ENCODE data around the gene ACTN4.
A peak's percentile ranks its signal among the peaks of the same experiment; 100 is the strongest.
"Not testable (repeated sequence)": the region's sequence is repeated elsewhere in the genome, so short reads cannot be mapped to it uniquely, and the experiment has no call there.

ACTN4 gene

DNA sequence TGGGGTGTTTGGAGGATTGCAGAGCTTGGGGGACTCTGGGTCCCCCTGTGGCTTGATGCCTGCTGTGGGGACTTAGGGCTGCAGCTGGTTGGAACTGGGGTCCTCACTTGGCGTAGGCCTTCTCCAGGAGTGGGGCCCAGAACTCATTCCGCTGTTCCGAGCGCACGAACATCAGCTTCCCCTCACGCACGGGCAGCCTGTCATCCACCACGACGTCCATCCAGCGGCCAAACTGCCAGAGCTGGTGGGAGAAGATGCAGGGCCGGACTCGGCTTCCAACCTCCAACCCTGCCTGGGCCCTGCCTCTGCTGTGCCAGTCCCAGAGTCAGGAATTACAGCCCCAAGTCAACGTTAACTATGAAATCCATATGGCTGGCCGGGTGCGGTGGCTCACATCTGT lies 94.2 kb downstream of the ACTN4 start:
- Histone ChIP-seq H3K4me3 (ENCODE audit: low read length in 2 of 2) (no peak overlapping the region), H3K36me3 (ENCODE audit: control insufficient read depth in 2 of 2, insufficient read depth in 2 of 2, low read length in 2 of 2) (no peaks in the 10 kb centered on the region), H3K9me3 (ENCODE audit: control insufficient read depth in 2 of 2, low read length in 2 of 2) (no peaks in the 10 kb centered on the region), H3K27me3 (ENCODE audit: control insufficient read depth in 2 of 2, insufficient read depth in 2 of 2, low read length in 2 of 2) (no peaks in the 10 kb centered on the region), H3K27ac (ENCODE audit: low read depth in 2 of 2, low read length in 2 of 2) (no peak overlapping the region), H3K4me1 (ENCODE audit: control insufficient read depth in 2 of 2, insufficient read depth in 2 of 2, low read length in 2 of 2) (peaks cover 0 to under 1% of the 10 kb centered on the region in 2 donors), H3K9ac (ENCODE audit: low read depth in 1 of 2, low read length in 2 of 2) (no peak overlapping the region)

DNA sequence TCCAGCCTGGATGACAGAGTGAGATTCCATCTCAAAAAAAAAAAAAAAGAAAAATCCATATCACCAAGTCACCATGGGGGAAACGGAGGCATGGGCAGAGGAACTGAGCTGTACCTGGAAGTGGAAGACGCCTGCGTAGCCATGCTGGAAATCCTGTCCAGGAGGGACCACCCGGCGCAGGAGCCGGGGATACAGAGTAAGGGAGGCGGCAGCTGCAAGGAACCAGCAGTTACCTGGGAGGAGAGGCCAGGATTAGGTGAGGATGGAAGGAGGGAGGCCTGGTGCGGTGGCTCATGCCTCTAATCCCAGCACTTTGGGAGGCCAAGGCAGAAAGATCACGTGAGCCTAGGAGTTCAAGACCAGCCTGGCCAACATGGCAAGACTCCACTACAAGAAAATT lies 94.8 kb downstream of the ACTN4 start:
- Histone ChIP-seq H3K4me3 (ENCODE audit: low read length in 2 of 2) (no peak overlapping the region), H3K36me3 (ENCODE audit: control insufficient read depth in 2 of 2, insufficient read depth in 2 of 2, low read length in 2 of 2) (no peaks in the 10 kb centered on the region), H3K9ac (ENCODE audit: low read depth in 1 of 2, low read length in 2 of 2) (no peak overlapping the region), H3K27ac (ENCODE audit: low read depth in 2 of 2, low read length in 2 of 2) (no peak overlapping the region), H3K4me1 (ENCODE audit: control insufficient read depth in 2 of 2, insufficient read depth in 2 of 2, low read length in 2 of 2) (no peaks in the 10 kb centered on the region), H3K9me3 (ENCODE audit: control insufficient read depth in 2 of 2, low read length in 2 of 2) (no peaks in the 10 kb centered on the region), H3K27me3 (ENCODE audit: control insufficient read depth in 2 of 2, insufficient read depth in 2 of 2, low read length in 2 of 2) (no peaks in the 10 kb centered on the region)

DNA sequence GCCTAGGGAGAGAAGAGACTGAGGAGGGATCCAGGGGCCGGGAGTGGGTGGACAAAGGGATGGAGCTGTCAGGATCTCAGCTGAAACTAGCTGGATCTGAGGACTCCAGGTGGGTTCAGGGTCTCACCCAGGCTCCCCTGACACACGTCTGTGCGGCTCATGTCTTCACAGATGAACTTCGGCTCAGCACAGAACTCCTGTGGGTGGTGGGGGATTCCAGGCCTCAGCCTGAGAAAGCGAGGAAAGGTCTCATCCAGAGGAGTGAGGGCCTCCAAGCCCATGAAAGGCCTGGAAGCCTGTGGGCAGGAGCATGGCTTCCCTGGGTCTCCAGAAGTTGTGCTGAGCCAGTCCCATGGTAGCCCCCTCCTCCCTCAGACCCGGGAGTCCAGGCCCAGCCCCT lies 95.5 kb downstream of the ACTN4 start:
- no peaks in the 10 kb centered on the region for H3K9me3 ChIP-seq (ENCODE audit: control insufficient read depth in 2 of 2, low read length in 2 of 2)
- no peak overlapping the region for H3K9ac ChIP-seq (ENCODE audit: low read depth in 1 of 2, low read length in 2 of 2)
- no peaks in the 10 kb centered on the region for H3K4me1 ChIP-seq (ENCODE audit: control insufficient read depth in 2 of 2, insufficient read depth in 2 of 2, low read length in 2 of 2)
- no peak overlapping the region for H3K27ac ChIP-seq (ENCODE audit: low read depth in 2 of 2, low read length in 2 of 2)
- no peaks in the 10 kb centered on the region for H3K27me3 ChIP-seq (ENCODE audit: control insufficient read depth in 2 of 2, insufficient read depth in 2 of 2, low read length in 2 of 2)
- H3K4me3 ChIP-seq (ENCODE audit: low read length in 2 of 2) = no peak overlapping the region
- no peaks in the 10 kb centered on the region for H3K36me3 ChIP-seq (ENCODE audit: control insufficient read depth in 2 of 2, insufficient read depth in 2 of 2, low read length in 2 of 2)

- H3K9ac ChIP-seq (ENCODE audit: low read depth in 1 of 2, low read length in 2 of 2) = no peak overlapping the region
- H3K27me3 ChIP-seq (ENCODE audit: control insufficient read depth in 2 of 2, insufficient read depth in 2 of 2, low read length in 2 of 2) = no peaks in the 10 kb centered on the region
- H3K9me3 ChIP-seq (ENCODE audit: control insufficient read depth in 2 of 2, low read length in 2 of 2) = no peaks in the 10 kb centered on the region
- no peak overlapping the region for H3K27ac ChIP-seq (ENCODE audit: low read depth in 2 of 2, low read length in 2 of 2)
- H3K4me3 ChIP-seq (ENCODE audit: low read length in 2 of 2) = no peak overlapping the region
- no peaks in the 10 kb centered on the region for H3K36me3 ChIP-seq (ENCODE audit: control insufficient read depth in 2 of 2, insufficient read depth in 2 of 2, low read length in 2 of 2)
- H3K4me1 ChIP-seq (ENCODE audit: control insufficient read depth in 2 of 2, insufficient read depth in 2 of 2, low read length in 2 of 2) = no peaks in the 10 kb centered on the region
Observed at GRCh38 chr19:38743394-38744297, 96.2 kb downstream of the ACTN4 start.

DNA sequence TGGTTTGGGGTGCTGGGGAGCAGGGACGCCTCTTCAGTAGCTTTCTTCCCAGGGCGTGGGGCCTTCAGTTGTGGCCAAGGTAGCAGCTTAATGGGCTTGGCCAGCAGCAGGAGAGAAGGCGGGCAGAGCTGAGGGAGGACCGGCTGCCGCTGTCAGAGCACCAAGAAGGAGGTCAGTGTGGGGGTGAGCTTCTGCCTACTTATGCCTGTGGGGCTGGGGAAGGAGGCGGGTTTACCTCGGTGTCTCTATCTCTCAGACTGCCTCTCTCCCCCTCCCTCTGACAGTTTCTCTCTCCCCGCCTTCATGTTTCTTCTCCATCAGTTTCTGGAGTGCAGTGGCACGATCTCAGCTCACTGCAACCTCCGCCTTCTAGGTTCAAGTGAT lies 96.8 kb downstream of the ACTN4 start, which contains the start of gene CAPN12:
Gene CAPN12, minus strand, starts transcription at position 177 of the 384 bp plus-strand sequence. CDS start 309 bp downstream, outside the sequence.
- no peaks in the 10 kb centered on the region for H3K9me3 ChIP-seq (ENCODE audit: control insufficient read depth in 2 of 2, low read length in 2 of 2)
- no peak within 1 kb of the TSS for H3K27ac ChIP-seq (ENCODE audit: low read depth in 2 of 2, low read length in 2 of 2)
- H3K9ac ChIP-seq (ENCODE audit: low read depth in 1 of 2, low read length in 2 of 2) = no peak within 1 kb of the TSS
- no peaks in the 10 kb centered on the region for H3K27me3 ChIP-seq (ENCODE audit: control insufficient read depth in 2 of 2, insufficient read depth in 2 of 2, low read length in 2 of 2)
- no peak within 1 kb of the TSS for H3K4me3 ChIP-seq (ENCODE audit: low read length in 2 of 2)
- no peaks in the 10 kb centered on the region for H3K36me3 ChIP-seq (ENCODE audit: control insufficient read depth in 2 of 2, insufficient read depth in 2 of 2, low read length in 2 of 2)
- H3K4me1 ChIP-seq (ENCODE audit: control insufficient read depth in 2 of 2, insufficient read depth in 2 of 2, low read length in 2 of 2) = no peaks in the 10 kb centered on the region

DNA sequence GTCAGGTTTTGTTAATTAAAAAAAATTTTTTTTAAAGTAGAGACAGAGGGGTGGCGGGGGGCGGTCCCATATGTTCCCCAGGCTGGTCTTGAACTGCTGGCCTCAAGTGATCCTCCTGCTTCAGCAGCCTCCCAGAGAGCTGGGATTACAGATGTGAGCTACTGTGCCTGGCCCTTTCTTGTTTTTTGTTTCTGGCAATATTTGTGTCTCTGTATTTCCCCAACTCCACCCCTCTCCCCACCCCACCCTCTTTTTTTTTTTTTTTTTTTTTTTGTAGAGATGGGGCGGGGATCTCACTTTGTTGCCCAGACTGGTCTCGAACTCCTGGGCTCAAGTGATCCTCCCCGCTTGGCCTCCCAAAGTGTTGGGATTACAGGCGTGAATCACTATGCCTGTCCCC lies 97.4 kb downstream of the ACTN4 start:
- Histone ChIP-seq H3K27me3 (ENCODE audit: control insufficient read depth in 2 of 2, insufficient read depth in 2 of 2, low read length in 2 of 2) (no peaks in the 10 kb centered on the region), H3K9ac (ENCODE audit: low read depth in 1 of 2, low read length in 2 of 2) (no peak overlapping the region), H3K27ac (ENCODE audit: low read depth in 2 of 2, low read length in 2 of 2) (no peak overlapping the region), H3K4me1 (ENCODE audit: control insufficient read depth in 2 of 2, insufficient read depth in 2 of 2, low read length in 2 of 2) (no peaks in the 10 kb centered on the region), H3K9me3 (ENCODE audit: control insufficient read depth in 2 of 2, low read length in 2 of 2) (no peaks in the 10 kb centered on the region), H3K36me3 (ENCODE audit: control insufficient read depth in 2 of 2, insufficient read depth in 2 of 2, low read length in 2 of 2) (no peaks in the 10 kb centered on the region), H3K4me3 (ENCODE audit: low read length in 2 of 2) (no peak overlapping the region)

GRCh38 chr19:38745316-38745715 lies 97.9 kb downstream of the ACTN4 start:
- H3K4me3 ChIP-seq (ENCODE audit: low read length in 2 of 2) = no peak overlapping the region
- H3K27ac ChIP-seq (ENCODE audit: low read depth in 2 of 2, low read length in 2 of 2) = no peak overlapping the region
- no peaks in the 10 kb centered on the region for H3K27me3 ChIP-seq (ENCODE audit: control insufficient read depth in 2 of 2, insufficient read depth in 2 of 2, low read length in 2 of 2)
- no peaks in the 10 kb centered on the region for H3K9me3 ChIP-seq (ENCODE audit: control insufficient read depth in 2 of 2, low read length in 2 of 2)
- no peaks in the 10 kb centered on the region for H3K36me3 ChIP-seq (ENCODE audit: control insufficient read depth in 2 of 2, insufficient read depth in 2 of 2, low read length in 2 of 2)
- H3K4me1 ChIP-seq (ENCODE audit: control insufficient read depth in 2 of 2, insufficient read depth in 2 of 2, low read length in 2 of 2) = no peaks in the 10 kb centered on the region
- no peak overlapping the region for H3K9ac ChIP-seq (ENCODE audit: low read depth in 1 of 2, low read length in 2 of 2)

DNA sequence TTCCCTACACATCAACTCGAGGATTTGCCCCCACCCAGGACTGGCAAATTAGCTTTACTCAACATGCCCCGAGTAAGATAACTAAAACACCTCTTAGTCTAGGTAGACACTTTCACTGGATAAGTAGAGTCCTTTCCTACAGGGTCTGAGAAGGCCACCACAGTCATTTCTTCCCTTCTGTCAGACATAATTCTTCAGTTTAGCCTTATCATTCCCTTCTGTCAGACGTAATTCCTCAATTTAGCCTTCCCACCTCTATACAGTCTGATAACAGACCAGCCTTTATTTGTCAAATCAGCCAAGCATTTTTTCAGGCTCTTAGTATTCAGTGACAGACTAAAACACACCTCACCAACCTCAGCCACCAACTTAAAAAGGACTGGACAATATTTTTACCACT lies 106.3 kb downstream of the ACTN4 start:
- not testable (repeated sequence) for H3K9ac ChIP-seq (ENCODE audit: low read depth in 1 of 2, low read length in 2 of 2); H3K27me3 ChIP-seq (ENCODE audit: control insufficient read depth in 2 of 2, insufficient read depth in 2 of 2, low read length in 2 of 2); H3K36me3 ChIP-seq (ENCODE audit: control insufficient read depth in 2 of 2, insufficient read depth in 2 of 2, low read length in 2 of 2); H3K9me3 ChIP-seq (ENCODE audit: control insufficient read depth in 2 of 2, low read length in 2 of 2); H3K27ac ChIP-seq (ENCODE audit: low read depth in 2 of 2, low read length in 2 of 2); H3K4me3 ChIP-seq (ENCODE audit: low read length in 2 of 2); H3K4me1 ChIP-seq (ENCODE audit: control insufficient read depth in 2 of 2, insufficient read depth in 2 of 2, low read length in 2 of 2)

- H3K9me3 ChIP-seq (ENCODE audit: control insufficient read depth in 2 of 2, low read length in 2 of 2); H3K4me3 ChIP-seq (ENCODE audit: low read length in 2 of 2); H3K36me3 ChIP-seq (ENCODE audit: control insufficient read depth in 2 of 2, insufficient read depth in 2 of 2, low read length in 2 of 2); H3K27me3 ChIP-seq (ENCODE audit: control insufficient read depth in 2 of 2, insufficient read depth in 2 of 2, low read length in 2 of 2); H3K9ac ChIP-seq (ENCODE audit: low read depth in 1 of 2, low read length in 2 of 2); H3K27ac ChIP-seq (ENCODE audit: low read depth in 2 of 2, low read length in 2 of 2); H3K4me1 ChIP-seq (ENCODE audit: control insufficient read depth in 2 of 2, insufficient read depth in 2 of 2, low read length in 2 of 2): not testable (repeated sequence)
Observed at GRCh38 chr19:38754196-38754595, 106.7 kb downstream of the ACTN4 start.

DNA sequence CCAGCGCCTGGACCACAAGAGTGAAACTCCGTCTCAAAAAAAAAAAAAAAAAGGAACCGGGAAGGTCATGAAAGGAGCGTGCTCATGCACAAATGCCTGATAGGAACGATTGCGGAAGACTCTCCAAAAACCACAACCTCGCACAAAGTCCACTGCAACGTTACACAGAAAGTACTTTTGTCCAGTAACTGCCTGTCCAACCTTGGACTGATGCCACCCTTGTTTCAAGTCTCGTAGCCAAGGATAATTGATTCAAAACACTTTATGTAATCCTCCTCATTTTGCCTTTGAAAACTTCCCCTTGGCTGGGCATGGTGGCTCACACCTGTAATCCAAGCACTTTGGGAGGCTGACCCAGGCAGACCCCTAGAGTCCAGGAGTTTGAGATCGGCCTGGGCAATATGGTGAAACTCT lies 112.1 kb downstream of the ACTN4 start:
- Histone ChIP-seq H3K9me3 (ENCODE audit: control insufficient read depth in 2 of 2, low read length in 2 of 2) (no peaks in the 10 kb centered on the region), H3K4me3 (ENCODE audit: low read length in 2 of 2) (peak overlapping the region in 1 of 2 donors; percentile 9), H3K36me3 (ENCODE audit: control insufficient read depth in 2 of 2, insufficient read depth in 2 of 2, low read length in 2 of 2) (no peaks in the 10 kb centered on the region), H3K27ac (ENCODE audit: low read depth in 2 of 2, low read length in 2 of 2) (peak overlapping the region; percentile 59 to 69), H3K27me3 (ENCODE audit: control insufficient read depth in 2 of 2, insufficient read depth in 2 of 2, low read length in 2 of 2) (no peaks in the 10 kb centered on the region), H3K9ac (ENCODE audit: low read depth in 1 of 2, low read length in 2 of 2) (peak overlapping the region in 1 of 2 donors; percentile 12), H3K4me1 (ENCODE audit: control insufficient read depth in 2 of 2, insufficient read depth in 2 of 2, low read length in 2 of 2) (peaks cover 0 to 5% of the 10 kb centered on the region in 2 donors)
